ENCODE measurements around the gene MUC5B. TPM values are rescaled to one million over a fixed set of nuclear protein-coding genes. Genes with fewer than 3 reads are reported as not detected.

The MUC5B gene
- total RNA-seq, 3 donors from 2014 or later = 2.0 to 6.9 TPM; not detected in 1

GRCh38 chr11:1231396-1232020 is 8.6 kb downstream of the MUC5B start:
- no peaks in the 10 kb centered on the region for H3K4me1 ChIP-seq
- no peak overlapping the region for H3K27ac ChIP-seq
- TF ChIP-seq, protein P1, sequence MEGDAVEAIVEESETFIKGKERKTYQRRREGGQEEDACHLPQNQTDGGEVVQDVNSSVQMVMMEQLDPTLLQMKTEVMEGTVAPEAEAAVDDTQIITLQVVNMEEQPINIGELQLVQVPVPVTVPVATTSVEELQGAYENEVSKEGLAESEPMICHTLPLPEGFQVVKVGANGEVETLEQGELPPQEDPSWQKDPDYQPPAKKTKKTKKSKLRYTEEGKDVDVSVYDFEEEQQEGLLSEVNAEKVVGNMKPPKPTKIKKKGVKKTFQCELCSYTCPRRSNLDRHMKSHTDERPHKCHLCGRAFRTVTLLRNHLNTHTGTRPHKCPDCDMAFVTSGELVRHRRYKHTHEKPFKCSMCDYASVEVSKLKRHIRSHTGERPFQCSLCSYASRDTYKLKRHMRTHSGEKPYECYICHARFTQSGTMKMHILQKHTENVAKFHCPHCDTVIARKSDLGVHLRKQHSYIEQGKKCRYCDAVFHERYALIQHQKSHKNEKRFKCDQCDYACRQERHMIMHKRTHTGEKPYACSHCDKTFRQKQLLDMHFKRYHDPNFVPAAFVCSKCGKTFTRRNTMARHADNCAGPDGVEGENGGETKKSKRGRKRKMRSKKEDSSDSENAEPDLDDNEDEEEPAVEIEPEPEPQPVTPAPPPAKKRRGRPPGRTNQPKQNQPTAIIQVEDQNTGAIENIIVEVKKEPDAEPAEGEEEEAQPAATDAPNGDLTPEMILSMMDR (IDR thresholded peaks at IDR 0.05) = no peak
- TF ChIP-seq POLR2AphosphoS5 (IDR thresholded peaks at IDR 0.05) = no peak
- no peak for TF ChIP-seq POLR2A (IDR thresholded peaks at IDR 0.05)
- H3K4me3 ChIP-seq = no peak overlapping the region
- H3K36me3 ChIP-seq = no peaks in the 10 kb centered on the region
- intact Hi-C loops (cut with DNase I; ENCODE audit: low total_unique reads) = no loop called here
- no peak for DNase-seq (ENCODE audit: low spot score in 2 of 2)
- H3K9me3 ChIP-seq = no peaks in the 10 kb centered on the region
- peaks cover 0 to 63% of the 10 kb centered on the region in 2 donors for H3K27me3 ChIP-seq

GRCh38 chr11:1232021-1232882 is 9.4 kb downstream of the MUC5B start:
- no peak overlapping the region for H3K4me3 ChIP-seq
- DNase-seq (ENCODE audit: low spot score in 2 of 2) = no peak
- no peak overlapping the region for H3K27ac ChIP-seq
- H3K27me3 ChIP-seq = peaks cover 0 to 56% of the 10 kb centered on the region in 2 donors
- intact Hi-C loops (cut with DNase I; ENCODE audit: low total_unique reads) = no loop called here
- TF ChIP-seq, protein P1 (IDR thresholded peaks at IDR 0.05) = no peak
- no peaks in the 10 kb centered on the region for H3K4me1 ChIP-seq
- no peaks in the 10 kb centered on the region for H3K9me3 ChIP-seq
- no peaks in the 10 kb centered on the region for H3K36me3 ChIP-seq

GRCh38 chr11:1232883-1233321 is 10.0 kb downstream of the MUC5B start:
- intact Hi-C loops (cut with DNase I; ENCODE audit: low total_unique reads) = no loop called here
- no peak overlapping the region for H3K27ac ChIP-seq
- peaks cover 0 to 51% of the 10 kb centered on the region in 2 donors for H3K27me3 ChIP-seq
- H3K4me3 ChIP-seq = no peak overlapping the region
- H3K9me3 ChIP-seq = no peaks in the 10 kb centered on the region
- H3K4me1 ChIP-seq = no peaks in the 10 kb centered on the region
- no peaks in the 10 kb centered on the region for H3K36me3 ChIP-seq
- TF ChIP-seq, protein P1 (IDR thresholded peaks at IDR 0.05) = no peak
- no peak for TF ChIP-seq POLR2AphosphoS5 (IDR thresholded peaks at IDR 0.05)
- TF ChIP-seq POLR2A (IDR thresholded peaks at IDR 0.05) = no peak
- DNase-seq (ENCODE audit: low spot score in 2 of 2) = no peak

- no peak overlapping the region for H3K4me3 ChIP-seq
- intact Hi-C loops (cut with DNase I; ENCODE audit: low total_unique reads) = no loop called here
- H3K27me3 ChIP-seq = peaks cover 0 to 48% of the 10 kb centered on the region in 2 donors
- DNase-seq (ENCODE audit: low spot score in 2 of 2) = no peak
- TF ChIP-seq, protein P1 (IDR thresholded peaks at IDR 0.05) = no peak
- TF ChIP-seq POLR2AphosphoS5 (IDR thresholded peaks at IDR 0.05) (no peak), POLR2A (IDR thresholded peaks at IDR 0.05) (no peak)
- no peaks in the 10 kb centered on the region for H3K9me3 ChIP-seq
- no peaks in the 10 kb centered on the region for H3K4me1 ChIP-seq
- no peak overlapping the region for H3K27ac ChIP-seq
- H3K36me3 ChIP-seq = no peaks in the 10 kb centered on the region
Observed at GRCh38 chr11:1233351-1234053, 10.6 kb downstream of the MUC5B start.
